ENCODE measurements around the gene SLC6A5.

The SLC6A5 gene

DNA sequence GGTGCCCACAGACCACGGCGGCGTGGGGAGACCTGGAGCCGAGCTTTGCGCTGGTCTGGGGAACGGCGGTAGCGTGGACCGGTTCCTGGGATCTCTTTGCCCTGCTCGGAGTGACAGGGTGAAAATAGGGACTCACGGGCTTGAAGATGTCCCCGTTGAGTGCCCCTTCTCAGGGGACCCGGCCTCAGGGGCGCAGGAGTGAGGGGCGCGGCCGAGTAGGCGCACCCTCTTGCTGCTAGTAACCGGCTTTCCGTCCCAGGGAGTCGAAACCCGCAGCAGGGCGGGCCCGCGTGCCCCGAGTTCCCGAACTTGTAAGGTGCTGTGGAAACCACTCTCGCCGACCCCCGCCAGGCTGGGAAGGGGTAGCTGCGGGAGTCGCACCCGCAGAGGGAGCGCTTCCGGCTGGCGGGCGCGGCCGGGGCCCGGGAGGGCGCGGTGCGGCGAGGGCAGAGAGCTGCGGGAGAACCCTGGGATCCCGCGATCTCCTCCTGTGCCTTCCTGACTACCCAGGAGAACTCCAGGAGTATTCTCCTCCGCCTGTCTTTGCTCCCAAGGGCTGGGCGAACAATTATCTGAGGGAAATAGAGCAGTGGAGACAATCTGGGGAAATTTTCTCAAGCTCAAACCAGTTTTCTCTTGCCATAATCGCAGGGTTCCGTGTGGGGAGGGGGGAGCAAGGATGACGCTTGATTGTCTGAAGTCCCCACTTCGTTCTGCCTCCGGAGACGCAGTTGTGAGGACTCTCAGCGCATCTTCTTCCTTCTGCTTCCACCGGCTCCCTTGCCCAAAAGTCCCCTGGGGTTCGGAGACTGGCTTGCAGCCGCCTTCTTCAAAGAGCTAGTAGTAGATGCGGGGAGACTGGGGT is 70.6 kb downstream of the SLC6A5 start:
- no peak for DNase-seq (ENCODE audit: low spot score)

DNA sequence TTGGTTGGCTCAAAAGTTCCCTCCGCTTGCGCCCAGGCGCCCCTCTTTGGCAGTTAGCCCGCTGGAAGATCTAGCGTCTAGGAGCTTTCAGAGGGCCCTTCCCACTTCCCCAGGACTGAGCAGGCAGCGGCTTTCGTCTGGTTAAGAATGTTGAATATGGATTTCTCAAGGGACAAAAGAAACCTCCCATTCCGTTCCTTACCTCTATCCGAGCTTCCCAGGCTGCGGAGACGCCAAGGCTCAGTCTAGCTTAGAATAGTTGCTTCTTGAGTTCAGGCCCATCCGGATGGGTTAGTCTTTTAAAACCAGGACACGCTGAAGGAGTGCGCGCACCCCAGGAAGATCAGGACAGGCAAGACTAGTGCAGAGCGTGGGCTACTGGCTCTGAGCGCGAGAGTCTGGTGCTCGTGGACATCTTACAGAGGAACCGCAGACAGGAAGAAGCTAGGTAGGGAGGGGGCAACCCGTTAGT is 71.6 kb downstream of the SLC6A5 start:
- no peak for DNase-seq (ENCODE audit: low spot score)

DNA sequence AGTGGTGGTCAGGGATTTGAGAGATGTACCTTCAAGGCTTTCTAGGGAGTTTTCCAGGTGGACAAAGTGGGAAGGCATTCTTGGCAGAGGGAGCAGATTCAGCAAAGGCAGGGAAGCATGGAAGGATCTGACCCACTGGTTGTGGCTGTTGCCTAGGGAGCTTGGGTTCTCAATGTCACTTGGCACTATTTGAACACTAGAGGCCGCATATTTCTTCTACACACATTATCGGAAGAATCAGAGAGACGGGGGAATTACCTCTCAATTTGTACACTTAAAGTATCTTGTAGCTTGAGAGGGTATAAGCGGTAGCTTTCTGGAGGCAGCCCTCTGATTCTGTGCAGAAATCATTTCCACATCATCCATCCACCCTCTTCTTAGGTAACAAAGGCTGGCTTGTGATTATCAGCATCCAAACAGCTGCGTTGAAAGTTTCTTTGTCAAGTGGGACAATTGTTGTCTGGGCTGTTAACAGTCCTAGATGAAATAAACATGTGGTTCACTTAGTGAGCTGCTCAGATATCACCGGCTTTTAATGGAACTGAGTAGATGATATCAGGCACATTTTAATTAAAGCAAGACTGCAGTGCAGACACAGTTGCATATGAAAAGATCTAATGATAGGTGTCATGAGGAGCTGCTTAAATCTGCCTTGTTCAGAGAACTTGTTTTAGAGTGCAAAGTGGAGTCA is 72.6 kb downstream of the SLC6A5 start:
- peak; percentile 5 for DNase-seq (ENCODE audit: low spot score)

DNA sequence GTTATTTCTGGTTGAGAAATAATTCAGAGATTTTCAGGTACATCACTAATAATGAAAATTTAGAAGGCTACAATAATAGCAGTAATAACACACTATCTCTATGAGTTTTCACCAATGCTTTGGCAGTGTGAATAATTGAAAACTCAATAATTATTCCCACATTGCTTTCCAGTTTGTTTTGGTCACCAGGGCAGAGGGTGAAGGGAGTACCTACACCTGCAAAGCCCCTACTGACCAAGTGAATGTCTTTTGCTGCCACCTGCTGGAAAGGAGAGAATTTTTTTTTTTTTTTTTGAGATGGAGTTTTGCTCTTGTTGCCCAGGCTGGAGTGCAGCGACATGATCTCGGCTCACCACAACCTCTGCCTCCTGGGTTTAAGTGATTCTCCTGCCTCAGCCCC is 73.2 kb downstream of the SLC6A5 start:
- DNase-seq (ENCODE audit: low spot score) = peak; percentile 4

DNA sequence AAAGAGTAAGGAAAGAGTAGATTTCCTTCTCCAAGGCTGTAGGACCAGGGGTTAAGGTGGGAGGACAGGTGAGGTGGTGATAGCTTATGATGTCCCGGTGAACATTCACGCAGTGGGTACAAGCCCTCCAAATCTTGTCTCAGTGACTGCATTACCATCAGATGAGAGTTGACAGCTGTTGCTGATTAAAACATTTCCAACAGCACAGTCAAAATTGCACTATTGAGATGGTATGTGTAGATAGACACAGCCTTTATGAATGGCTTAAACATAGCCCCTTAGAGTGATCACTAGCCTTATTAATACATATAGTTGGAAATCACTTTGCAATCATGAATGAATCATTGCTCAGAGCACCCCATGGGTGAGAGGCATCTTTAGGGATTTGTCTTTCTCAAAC is 77.2 kb downstream of the SLC6A5 start:
- DNase-seq (ENCODE audit: low spot score) = no peak

DNA sequence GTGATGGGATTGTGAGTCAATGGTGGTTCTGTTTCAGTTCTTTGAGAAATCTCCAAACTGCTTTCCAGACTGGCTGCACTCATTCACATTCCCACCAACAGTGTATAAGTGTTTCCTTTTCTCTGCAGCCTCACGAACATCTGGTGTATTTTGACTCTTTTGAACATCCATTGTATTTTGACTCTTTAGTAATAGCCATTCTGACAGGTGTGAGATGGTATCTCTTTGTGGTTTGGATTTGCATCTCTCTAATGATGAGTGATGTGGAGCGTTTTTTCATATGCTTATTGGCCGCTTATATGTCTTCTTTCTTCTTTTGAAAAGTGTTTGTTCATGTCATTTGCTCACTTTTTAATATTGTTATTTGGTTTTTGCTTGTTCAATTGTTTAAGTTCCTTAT is 89.4 kb downstream of the SLC6A5 start:
- no peak for DNase-seq (ENCODE audit: low spot score)

DNA sequence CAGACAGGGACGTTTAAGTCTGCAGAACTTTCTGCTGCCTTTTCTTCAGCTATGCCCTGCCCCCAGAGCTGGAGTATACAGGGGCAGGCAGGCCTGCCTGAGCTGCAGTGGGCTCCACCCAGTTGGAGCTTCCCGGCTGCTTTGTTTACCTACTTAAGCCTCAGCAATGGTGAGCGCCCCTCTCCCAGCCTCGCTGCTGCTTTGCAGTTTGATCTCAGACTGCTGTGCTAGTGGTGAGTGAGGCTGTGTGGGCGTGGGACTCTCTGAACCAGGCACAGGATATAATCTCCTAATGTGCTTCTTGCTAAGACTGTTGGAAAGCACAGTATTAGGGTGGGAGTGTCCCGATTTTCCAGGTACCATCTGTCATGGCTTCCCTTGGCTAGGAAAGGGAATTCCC is 108.5 kb downstream of the SLC6A5 start:
- DNase-seq (ENCODE audit: low spot score) = no peak

Data from activated CD4-positive, alpha-beta T cell treated with anti-CD3 and anti-CD28 coated beads, Interleukin-2, Interleukin-4, amounts not matched to agents 100 ng/mL and 50 ng/mL, durations not matched to agents 16 hours and 8 hours (primary cell).